GM12892 (cell line): ENCODE data around the gene RAB10.
"Not testable (repeated sequence)": the region's sequence is repeated elsewhere in the genome, so short reads cannot be mapped to it uniquely, and the experiment has no call there.

Experiments
- DNase-seq: peaks from one replicate; pipeline ENCODE4 v3.0.0; 2011; ENCODE audit not compliant: insufficient read length
- FAIRE-seq: peaks from 2 replicates; lab custom pipeline; 2011; peaks lifted over from hg19 to GRCh38; lab: Jason Lieb, UNC
- POLR2A ChIP-seq: IDR thresholded peaks from 2 replicates; pipeline ENCODE4 v1.6.1; 2011; ENCODE audit warnings: low read depth, low read length, control low read depth
- POLR2AphosphoS5 ChIP-seq: IDR thresholded peaks from 2 replicates; pipeline ENCODE4 v1.6.1; 2011; ENCODE audit warnings: low read depth, low read length, control low read depth
- TAF1 ChIP-seq: IDR thresholded peaks from 2 replicates; pipeline ENCODE4 v1.6.1; 2011; ENCODE audit warnings: low read depth, mild to moderate bottlenecking, control low read depth, low read length, borderline replicate concordance

RAB10 gene

GRCh38 chr2:26068602-26069298 lies 34.9 kb downstream of the RAB10 start:
- DNase-seq (peak; percentile 27), FAIRE-seq (peak; percentile 90)

GRCh38 chr2:26070730-26071129 lies 36.8 kb downstream of the RAB10 start:
- DNase-seq: no peak
- peak; percentile 42 for FAIRE-seq
- TF ChIP-seq POLR2A: no peak
- no peak for TF ChIP-seq TAF1
- no peak for TF ChIP-seq POLR2AphosphoS5

More at GRCh38 chr2:26068602-26069298, 34.9 kb downstream of the RAB10 start:
- TF ChIP-seq TAF1 (no peak), POLR2A (peak; percentile 41; the same call in 1 of the 2 replicates), POLR2AphosphoS5 (0 out of 2 replicates have a peak, but pooled peaks have one; percentile 10)

- FAIRE-seq (no peak), DNase-seq (no peak)
- TF ChIP-seq POLR2AphosphoS5 (no peak), TAF1 (no peak), POLR2A (no peak)
Measured at GRCh38 chr2:26072925-26073768, 39.3 kb downstream of the RAB10 start.

GRCh38 chr2:26073830-26074229 lies 39.9 kb downstream of the RAB10 start:
- no peak for FAIRE-seq
- no peak for DNase-seq
- TF ChIP-seq TAF1 (no peak), POLR2A (no peak), POLR2AphosphoS5 (no peak)

GRCh38 chr2:26074676-26075075 lies 40.8 kb downstream of the RAB10 start:
- DNase-seq: no peak
- no peak for FAIRE-seq
- no peak for TF ChIP-seq TAF1
- TF ChIP-seq POLR2AphosphoS5: no peak
- no peak for TF ChIP-seq POLR2A

GRCh38 chr2:26075173-26075572 lies 41.3 kb downstream of the RAB10 start:
- no peak for TF ChIP-seq POLR2AphosphoS5
- TF ChIP-seq TAF1: no peak
- TF ChIP-seq POLR2A: no peak
- FAIRE-seq: no peak
- DNase-seq: no peak

- FAIRE-seq (no peak), DNase-seq (no peak)
Measured at GRCh38 chr2:26076001-26076587, 42.2 kb downstream of the RAB10 start.

GRCh38 chr2:26077291-26077690 lies 43.4 kb downstream of the RAB10 start:
- no peak for DNase-seq
- TF ChIP-seq POLR2AphosphoS5 (no peak), TAF1 (no peak)

More at GRCh38 chr2:26076001-26076587, 42.2 kb downstream of the RAB10 start:
- TF ChIP-seq POLR2AphosphoS5 (no peak), TAF1 (no peak), POLR2A (no peak)

GRCh38 chr2:26078939-26079338 lies 45.1 kb downstream of the RAB10 start:
- TF ChIP-seq TAF1 (no peak), POLR2AphosphoS5 (no peak), POLR2A (no peak)
- FAIRE-seq: no peak
- no peak for DNase-seq

More at GRCh38 chr2:26077291-26077690, 43.4 kb downstream of the RAB10 start:
- FAIRE-seq: no peak

- DNase-seq (no peak), FAIRE-seq (no peak)
- no peak for TF ChIP-seq POLR2A
- TF ChIP-seq POLR2AphosphoS5: no peak
- no peak for TF ChIP-seq TAF1
Measured at GRCh38 chr2:26080356-26080755, 46.5 kb downstream of the RAB10 start.

- FAIRE-seq, DNase-seq: not testable (repeated sequence)
Measured at GRCh38 chr2:26080925-26081324, 47.0 kb downstream of the RAB10 start.

GRCh38 chr2:26081556-26081955 lies 47.7 kb downstream of the RAB10 start:
- FAIRE-seq (peak; percentile 42), DNase-seq (no peak)
- TF ChIP-seq POLR2AphosphoS5: no peak
- TF ChIP-seq POLR2A: no peak
- no peak for TF ChIP-seq TAF1
